Spinal cord (tissue), 10 donors: Measurements from ENCODE around the gene CTSZ. TPM values are rescaled to one million over a fixed set of nuclear protein-coding genes. Genes with fewer than 3 reads are reported as not detected.

Source experiments
- DNase-seq, 6 donors: peaks; one replicate each; pipeline versions ENCODE4 v3.0.0 to v3.0.0-alpha.2; 2013 to 2015; ENCODE audit warnings: low spot score in 6 of 6, low read depth in 4 of 6
- H3K27ac ChIP-seq: one replicate; pipeline ENCODE4 v1.5.1; 2013; ENCODE audit warnings: low read depth, low read length, control low read depth
- H3K27me3 ChIP-seq: one replicate; pipeline ENCODE4 v1.6.1; 2013; ENCODE audit warnings: low read length; ENCODE audit not compliant: control insufficient read depth, insufficient read depth
- H3K36me3 ChIP-seq: one replicate; pipeline ENCODE4 v1.6.1; 2013; ENCODE audit warnings: low read length; ENCODE audit not compliant: control insufficient read depth, insufficient read depth
- H3K4me1 ChIP-seq: one replicate; pipeline ENCODE4 v1.6.1; 2013; ENCODE audit warnings: low read length; ENCODE audit not compliant: control insufficient read depth, insufficient read depth
- H3K4me3 ChIP-seq: one replicate; pipeline ENCODE4 v1.5.1; 2013; ENCODE audit warnings: low read depth, low read length, control low read depth
- H3K9me3 ChIP-seq: one replicate; pipeline ENCODE4 v1.6.1; 2013; ENCODE audit warnings: low read length; ENCODE audit not compliant: control insufficient read depth, insufficient read depth
- WGBS: methylation state at CpG from one replicate; pipeline ENCODE4 v1.1.5; 2013; ENCODE audit warnings: missing lambda C conversion rate; ENCODE audit not compliant: insufficient coverage; 5-methylcytosine and 5-hydroxymethylcytosine counted together
- polyA plus RNA-seq, 2 donors: library from polyadenylated mRNA; unstranded; fragments of 120-200 nt; gene quantifications; one replicate each; pipeline ENCODE4 v1.2.1, GENCODE V29; 2013; ENCODE audit not compliant: insufficient read length in 2 of 2
- total RNA-seq, 2 donors: library from RNA; depleted of rRNA in 1 of 2; stranded (reverse); fragments of 120-200 nt in 1 of 2; fragments of >200 nt in 1 of 2; gene quantifications; one replicate each; pipeline versions ENCODE4 v1.2.3 to v1.2.4, GENCODE V29; 2013 to 2014
- donor health status: healthy.

CTSZ gene
- total and polyA plus RNA-seq, 4 donors: 43.1 to 59.6 (median 47.2) TPM

DNA sequence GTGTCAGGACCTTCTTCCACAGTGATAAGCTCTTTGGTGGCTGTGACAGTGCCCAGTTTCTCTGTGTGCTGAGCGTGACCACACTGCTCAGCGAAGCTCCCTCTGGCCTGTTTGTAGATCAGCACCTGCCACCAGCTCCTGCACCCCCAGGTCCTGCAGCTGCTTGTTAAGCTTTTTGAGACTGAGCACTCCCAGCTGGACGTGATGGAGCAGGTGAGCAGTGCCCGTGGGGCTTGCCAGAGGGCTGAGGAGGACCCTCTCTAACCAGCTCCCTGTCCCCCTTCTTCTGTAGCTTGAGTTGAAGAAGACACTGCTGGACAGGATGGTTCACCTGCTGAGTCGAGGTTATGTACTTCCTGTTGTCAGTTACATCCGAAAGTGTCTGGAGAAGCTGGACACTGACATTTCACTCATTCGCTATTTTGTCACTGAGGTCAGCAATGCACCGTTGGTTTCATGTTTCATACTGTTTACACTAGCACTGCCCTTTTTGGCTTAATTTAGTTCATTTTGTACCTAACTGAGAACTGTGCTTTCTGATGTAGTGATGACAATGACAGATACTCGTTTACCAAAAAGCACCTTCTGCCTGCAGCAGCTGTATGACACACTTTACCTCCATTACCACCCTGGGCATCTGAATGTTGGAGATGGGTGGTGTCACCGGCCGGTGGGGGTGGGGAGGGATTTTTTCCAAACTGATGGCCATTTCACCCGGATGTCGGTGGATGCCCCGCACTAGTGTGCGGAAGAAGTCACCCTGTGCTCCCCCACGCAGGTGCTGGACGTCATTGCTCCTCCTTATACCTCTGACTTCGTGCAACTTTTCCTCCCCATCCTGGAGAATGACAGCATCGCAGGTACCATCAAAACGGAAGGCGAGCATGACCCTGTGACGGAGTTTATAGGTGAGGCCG is 13.5 kb downstream of the CTSZ start:
- DNase-seq: no peak
- 93% methylated on average over 14 of the region's 23 CpGs for WGBS

DNA sequence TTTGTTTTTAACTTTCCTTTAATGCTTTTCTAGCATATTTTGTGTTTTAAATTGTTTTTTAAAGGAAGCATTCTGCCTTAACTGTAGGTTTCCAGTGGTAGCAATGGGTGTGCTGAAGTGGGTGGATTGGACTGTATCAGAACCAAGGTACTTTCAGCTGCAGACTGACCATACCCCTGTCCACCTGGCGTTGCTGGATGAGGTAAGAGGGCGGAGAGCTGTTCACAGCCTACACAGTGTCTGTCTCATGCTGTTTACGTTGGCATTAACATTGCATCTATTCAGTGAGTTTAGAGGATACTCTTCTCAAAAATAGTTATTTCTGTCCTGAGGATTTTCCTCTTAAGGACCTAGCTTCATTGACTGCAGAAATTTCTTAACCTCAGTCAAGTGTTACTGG is 14.1 kb downstream of the CTSZ start:
- Histone ChIP-seq H3K27ac (no peak overlapping the region), H3K36me3 (peaks cover 76% of the 10 kb centered on the region), H3K9me3 (no peaks in the 10 kb centered on the region), H3K4me1 (no peaks in the 10 kb centered on the region), H3K27me3 (no peaks in the 10 kb centered on the region), H3K4me3 (no peak overlapping the region)
- WGBS: 100% methylated on average over 2 of the region's 3 CpGs
- DNase-seq: no peak

More for the DNA sequence above, 13.5 kb downstream of the CTSZ start:
- Histone ChIP-seq H3K27ac (no peak overlapping the region), H3K4me1 (no peaks in the 10 kb centered on the region), H3K27me3 (no peaks in the 10 kb centered on the region), H3K36me3 (peaks cover 70% of the 10 kb centered on the region), H3K4me3 (no peak overlapping the region), H3K9me3 (no peaks in the 10 kb centered on the region)

DNA sequence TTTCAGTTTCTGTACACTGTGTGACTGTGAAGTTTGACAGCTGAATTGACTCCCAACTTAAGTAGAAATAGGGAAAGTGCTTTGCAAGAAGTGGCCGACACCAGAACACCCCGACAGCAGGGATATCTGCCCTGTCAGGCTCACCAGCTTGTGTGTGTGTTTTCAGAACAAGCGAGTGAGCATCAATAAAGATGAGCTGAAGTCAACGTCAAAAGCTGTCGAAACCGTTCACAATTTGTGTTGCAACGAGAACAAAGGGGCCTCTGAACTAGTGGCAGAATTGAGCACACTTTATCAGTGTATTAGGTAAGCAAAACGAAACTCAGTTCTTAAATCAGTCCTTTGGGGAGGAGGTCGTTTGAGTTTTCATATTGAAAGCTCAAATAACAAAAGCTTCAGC is 15.3 kb downstream of the CTSZ start:
- Histone ChIP-seq H3K4me1 (no peaks in the 10 kb centered on the region), H3K9me3 (no peaks in the 10 kb centered on the region), H3K36me3 (peaks cover 73% of the 10 kb centered on the region), H3K27me3 (no peaks in the 10 kb centered on the region), H3K4me3 (no peak overlapping the region), H3K27ac (no peak overlapping the region)
- 87% methylated on average over 7 of the region's 9 CpGs for WGBS
- no peak for DNase-seq

DNA sequence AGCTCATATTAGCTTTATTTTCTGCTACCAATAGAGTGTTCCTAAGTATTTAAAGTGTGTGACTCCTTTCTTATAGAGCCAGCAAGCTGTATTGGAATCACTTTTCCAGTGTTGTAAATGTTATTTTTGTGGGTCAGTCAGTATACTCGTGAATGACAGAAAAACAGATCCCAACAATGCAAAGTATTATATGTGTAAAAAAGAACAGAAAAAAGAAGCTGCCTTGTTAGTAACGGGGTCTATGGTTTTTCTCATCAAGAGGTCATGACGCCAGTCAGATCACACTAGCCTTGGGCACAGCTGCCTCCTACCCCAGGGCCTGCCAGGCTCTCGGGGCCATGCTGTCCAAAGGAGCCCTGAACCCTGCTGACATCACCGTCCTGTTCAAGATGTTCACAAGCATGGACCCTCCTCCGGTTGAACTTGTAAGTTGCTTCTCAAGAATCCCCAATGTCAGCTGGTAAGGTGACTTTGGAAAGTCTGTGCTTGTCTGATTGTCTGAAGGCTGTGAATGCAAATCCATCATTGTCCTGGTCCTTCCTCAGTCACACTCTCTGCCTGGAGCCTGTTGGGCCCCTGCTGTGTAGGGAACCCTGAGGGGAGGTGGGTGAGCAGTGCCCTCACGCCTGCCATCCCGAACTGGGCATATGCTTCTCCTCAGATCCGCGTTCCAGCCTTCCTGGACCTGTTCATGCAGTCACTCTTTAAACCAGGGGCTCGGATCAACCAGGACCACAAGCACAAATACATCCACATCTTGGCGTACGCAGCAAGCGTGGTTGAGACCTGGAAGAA is 16.2 kb downstream of the CTSZ start:
- H3K4me3 ChIP-seq: no peak overlapping the region
- no peaks in the 10 kb centered on the region for H3K27me3 ChIP-seq
- H3K27ac ChIP-seq: no peak overlapping the region
- H3K36me3 ChIP-seq: peaks cover 74% of the 10 kb centered on the region
- no peaks in the 10 kb centered on the region for H3K4me1 ChIP-seq
- no peaks in the 10 kb centered on the region for H3K9me3 ChIP-seq
- 92% methylated on average over 9 of the region's 14 CpGs for whole genome bisulfite sequencing
- DNase-seq: no peak

DNA sequence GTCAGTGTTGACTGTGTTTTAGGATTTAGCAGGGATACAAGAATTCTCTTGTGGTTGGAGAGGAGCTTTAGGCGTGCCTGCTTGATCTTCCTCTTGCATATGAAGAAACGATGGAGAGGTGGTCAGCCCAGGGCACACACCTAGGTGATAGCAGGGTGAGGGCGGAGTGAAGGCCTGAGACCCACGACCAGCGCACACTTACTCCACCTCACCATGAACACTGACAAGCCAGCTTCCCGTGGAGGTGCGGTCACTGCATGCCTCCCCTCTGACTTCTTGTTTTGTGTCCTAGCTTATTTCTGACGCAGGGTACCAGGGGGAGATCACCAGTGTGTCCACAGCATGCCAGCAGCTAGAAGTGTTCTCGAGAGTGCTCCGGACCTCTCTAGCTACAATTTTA is 17.9 kb downstream of the CTSZ start:
- H3K27ac ChIP-seq: no peak overlapping the region
- H3K36me3 ChIP-seq: peaks cover 58% of the 10 kb centered on the region
- H3K4me3 ChIP-seq: no peak overlapping the region
- no peak for DNase-seq
- H3K9me3 ChIP-seq: no peaks in the 10 kb centered on the region
- H3K4me1 ChIP-seq: no peaks in the 10 kb centered on the region
- H3K27me3 ChIP-seq: no peaks in the 10 kb centered on the region
- WGBS: 96% methylated on average over 9 of the region's 10 CpGs

DNA sequence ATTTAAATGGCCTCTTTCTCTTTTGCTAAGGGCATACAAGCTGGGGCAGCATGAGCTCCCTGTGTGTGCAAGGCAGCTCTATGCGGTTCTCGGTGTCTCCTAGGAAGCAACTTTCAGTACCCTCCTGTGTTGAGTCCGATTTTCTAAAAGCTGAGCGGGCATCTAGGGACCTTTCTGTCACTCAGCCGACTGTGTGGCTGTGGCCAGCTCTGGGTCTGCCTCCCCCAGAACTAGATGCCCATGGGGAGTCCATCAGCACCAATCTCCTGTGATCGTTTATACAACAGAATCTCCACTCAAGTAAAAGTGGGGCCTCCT is 18.5 kb downstream of the CTSZ start:
- 83% methylated on average over 5 of the region's 6 CpGs for WGBS
- H3K36me3 ChIP-seq: peaks cover 53% of the 10 kb centered on the region
- DNase-seq: no peak
- no peak overlapping the region for H3K4me3 ChIP-seq
- no peak overlapping the region for H3K27ac ChIP-seq
- no peaks in the 10 kb centered on the region for H3K9me3 ChIP-seq
- H3K27me3 ChIP-seq: no peaks in the 10 kb centered on the region
- H3K4me1 ChIP-seq: peaks cover 2% of the 10 kb centered on the region

DNA sequence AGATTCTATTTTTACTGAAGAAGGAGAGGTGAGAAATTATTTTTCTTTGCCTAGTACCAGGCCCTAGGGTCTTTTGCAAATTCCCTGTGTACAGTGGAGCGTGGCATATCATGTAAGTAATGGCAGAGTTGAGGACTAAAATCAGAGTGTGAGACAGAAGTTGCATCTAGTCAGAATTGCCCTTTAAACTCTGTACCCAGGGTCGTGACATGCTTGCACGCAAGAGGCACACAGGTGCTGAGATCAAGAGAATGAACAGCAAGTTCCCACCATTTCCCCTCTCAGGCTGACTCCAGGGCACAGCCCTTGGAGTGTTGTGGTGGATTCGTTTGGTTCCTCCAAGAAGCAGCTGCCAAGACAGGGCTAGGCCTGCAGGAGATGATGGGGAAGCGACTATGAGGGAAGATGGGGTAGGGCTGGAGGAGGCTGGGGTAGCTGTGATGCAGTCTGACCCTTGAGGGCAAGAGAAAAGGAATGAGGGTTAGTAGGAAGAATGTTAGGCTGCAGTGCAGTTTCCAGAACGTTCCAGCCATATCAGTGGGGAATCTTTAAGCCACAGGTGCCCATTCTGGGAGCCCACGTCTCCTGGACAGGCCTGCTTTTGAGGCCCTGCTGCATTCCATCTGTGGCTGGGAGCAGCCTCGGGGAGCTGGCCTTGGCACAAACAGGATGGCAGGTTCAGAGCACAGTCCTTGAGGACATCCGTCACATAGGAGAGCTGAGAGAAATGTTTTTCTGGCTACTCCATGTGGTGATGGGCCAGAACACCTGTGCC is 19.1 kb downstream of the CTSZ start:
- Histone ChIP-seq H3K4me3 (no peak overlapping the region), H3K9me3 (no peaks in the 10 kb centered on the region), H3K36me3 (peaks cover 48% of the 10 kb centered on the region), H3K4me1 (peaks cover 6% of the 10 kb centered on the region), H3K27ac (no peak overlapping the region), H3K27me3 (no peaks in the 10 kb centered on the region)
- DNase-seq: no peak
- WGBS: 79% methylated on average over 7 of the region's 9 CpGs

DNA sequence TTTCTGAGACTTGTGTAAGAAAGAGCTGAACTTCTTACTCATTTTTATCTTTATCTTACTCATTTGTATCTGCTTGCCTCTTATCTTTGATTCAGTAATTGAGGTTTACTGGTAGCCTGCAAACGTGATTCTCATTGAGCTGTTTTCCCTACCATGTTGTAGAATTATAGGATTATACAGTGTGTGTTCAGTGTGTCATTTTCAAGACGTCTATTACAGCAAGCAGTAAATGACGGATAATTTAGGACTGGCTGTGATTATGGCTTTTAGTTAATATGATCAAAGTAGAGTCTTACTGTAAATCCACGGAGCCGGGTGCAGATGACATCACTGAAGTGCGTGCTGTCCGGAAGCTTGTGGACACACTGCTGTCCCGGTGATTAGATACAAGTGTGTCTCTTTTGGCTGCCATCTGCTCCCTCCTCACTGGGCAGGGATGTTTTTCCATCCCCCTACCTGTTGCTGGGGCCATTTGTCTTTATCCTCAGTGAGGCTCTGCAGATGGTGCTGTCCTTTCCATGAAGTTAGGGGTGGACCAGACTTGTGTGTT is 20.0 kb downstream of the CTSZ start:
- Histone ChIP-seq H3K36me3 (peaks cover 42% of the 10 kb centered on the region), H3K27me3 (no peaks in the 10 kb centered on the region), H3K27ac (no peak overlapping the region), H3K4me1 (peaks cover 14% of the 10 kb centered on the region), H3K9me3 (no peaks in the 10 kb centered on the region), H3K4me3 (no peak overlapping the region)
- DNase-seq: no peak
- WGBS: 89% methylated on average over 7 of the region's 8 CpGs

DNA sequence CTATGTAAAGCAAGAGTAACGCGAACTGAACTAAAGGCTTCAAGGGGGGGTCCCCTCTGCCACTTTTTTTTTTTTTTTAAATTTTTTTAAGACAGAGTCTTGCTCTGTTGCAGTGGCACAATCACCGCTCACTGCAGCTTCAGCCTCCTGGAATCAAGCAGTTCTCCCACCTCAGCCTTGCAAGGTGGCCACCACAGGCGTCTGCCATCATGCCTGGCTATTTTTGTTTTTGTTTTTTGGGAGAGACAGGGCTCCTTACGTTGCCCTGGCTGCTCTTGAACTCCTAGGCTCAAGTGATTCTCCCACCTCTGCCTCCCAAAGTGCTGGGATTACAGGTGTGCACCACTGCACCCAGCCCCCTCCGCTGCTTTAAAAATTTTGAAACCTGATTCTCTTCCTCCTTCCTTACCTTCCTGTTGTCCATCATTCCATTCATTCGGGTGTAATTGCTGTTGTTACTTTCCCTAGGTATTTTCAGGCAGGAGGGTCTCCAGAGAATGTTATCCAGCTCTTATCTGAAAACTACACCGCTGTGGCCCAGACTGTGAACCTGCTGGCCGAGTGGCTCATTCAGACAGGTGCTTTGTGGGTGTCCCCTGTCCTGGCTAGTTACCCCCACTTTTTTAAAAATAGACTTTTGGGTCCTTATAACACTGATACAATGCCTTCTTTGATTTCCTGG is 20.6 kb downstream of the CTSZ start:
- H3K9me3 ChIP-seq: no peaks in the 10 kb centered on the region
- WGBS: 75% methylated on average over 2 of the region's 9 CpGs
- H3K27ac ChIP-seq: no peak overlapping the region
- H3K36me3 ChIP-seq: peaks cover 41% of the 10 kb centered on the region
- no peak for DNase-seq
- peaks cover 17% of the 10 kb centered on the region for H3K4me1 ChIP-seq
- no peak overlapping the region for H3K4me3 ChIP-seq
- H3K27me3 ChIP-seq: no peaks in the 10 kb centered on the region
